HepG2 (cell line): ENCODE results near the gene BBC3.

ENCODE experiments used
- HCFC1 ChIP-seq: fragments of 150-350 bp; IDR thresholded peaks from 2 replicates; pipeline ENCODE4 v1.6.1; 2014; ENCODE audit warnings: low read depth, low read length
- ZBTB49 ChIP-seq: sonication (generic); formaldehyde crosslinking; IDR thresholded peaks from 2 replicates; pipeline ENCODE4 v1.4.0; 2020; ENCODE audit warnings: missing genetic modification reagents, borderline replicate concordance

- TF ChIP-seq HCFC1, result no peak
- no peak for TF ChIP-seq ZBTB49
Observed at GRCh38 chr19:47274071-47274890, 43.3 kb upstream of the BBC3 start, which contains the start of gene INAFM1.
